Measurements from ENCODE around the gene DAP3.
A peak's percentile ranks its signal among the peaks of the same experiment; 100 is the strongest.
"Not testable (repeated sequence)": the region's sequence is repeated elsewhere in the genome, so short reads cannot be mapped to it uniquely, and the experiment has no call there.

Gene DAP3

GRCh38 chr1:155687705-155688323 lies 1.1 kb upstream of the DAP3 start:
- DNase-seq (ENCODE audit: low read depth), result not testable (repeated sequence)

- peak; percentile 86 for DNase-seq (ENCODE audit: low read depth)
These were observed 389 bp upstream of the DAP3 start, which contains the start of gene YY1AP1 for GRCh38 chr1:155688324-155689080. Gene YY1AP1, minus strand, starts transcription at chr1:155688774. Its CDS starts 8,338 bp downstream, at chr1:155680436.

- no peak for DNase-seq (ENCODE audit: low read depth)
These were observed 3.2 kb downstream of the DAP3 start for GRCh38 chr1:155691992-155692528.

- DNase-seq (ENCODE audit: low read depth), result no peak
These were observed 5.3 kb downstream of the DAP3 start for GRCh38 chr1:155694167-155694566.

- DNase-seq (ENCODE audit: low read depth), result no peak
These were observed 6.2 kb downstream of the DAP3 start for GRCh38 chr1:155695072-155695471.

GRCh38 chr1:155695608-155696007 lies 6.7 kb downstream of the DAP3 start:
- no peak for DNase-seq (ENCODE audit: low read depth)

- DNase-seq (ENCODE audit: low read depth), result no peak
These were observed 7.6 kb downstream of the DAP3 start for GRCh38 chr1:155696524-155696923.

- DNase-seq (ENCODE audit: low read depth), result no peak
These were observed 8.2 kb downstream of the DAP3 start for GRCh38 chr1:155697046-155697445.

- DNase-seq (ENCODE audit: low read depth), result not testable (repeated sequence)
These were observed 8.7 kb downstream of the DAP3 start for GRCh38 chr1:155697616-155698015.

- DNase-seq (ENCODE audit: low read depth), result no peak
These were observed 9.6 kb downstream of the DAP3 start for GRCh38 chr1:155698382-155699038.

GRCh38 chr1:155699062-155699461 lies 10.2 kb downstream of the DAP3 start:
- not testable (repeated sequence) for DNase-seq (ENCODE audit: low read depth)

GRCh38 chr1:155701675-155702074 lies 12.8 kb downstream of the DAP3 start:
- not testable (repeated sequence) for DNase-seq (ENCODE audit: low read depth)

GRCh38 chr1:155703216-155703615 lies 14.3 kb downstream of the DAP3 start:
- no peak for DNase-seq (ENCODE audit: low read depth)

GRCh38 chr1:155704414-155704813 lies 15.5 kb downstream of the DAP3 start:
- DNase-seq (ENCODE audit: low read depth), result not testable (repeated sequence)

GRCh38 chr1:155706139-155706538 lies 17.2 kb downstream of the DAP3 start:
- no peak for DNase-seq (ENCODE audit: low read depth)

GRCh38 chr1:155709391-155709790 lies 20.5 kb downstream of the DAP3 start:
- no peak for DNase-seq (ENCODE audit: low read depth)

GRCh38 chr1:155711457-155711856 lies 22.6 kb downstream of the DAP3 start:
- not testable (repeated sequence) for DNase-seq (ENCODE audit: low read depth)

- DNase-seq (ENCODE audit: low read depth), result not testable (repeated sequence)
These were observed 23.7 kb downstream of the DAP3 start for GRCh38 chr1:155712636-155713035.

GRCh38 chr1:155713075-155713474 lies 24.2 kb downstream of the DAP3 start:
- DNase-seq (ENCODE audit: low read depth), result no peak

GRCh38 chr1:155715056-155715455 lies 26.2 kb downstream of the DAP3 start:
- not testable (repeated sequence) for DNase-seq (ENCODE audit: low read depth)

GRCh38 chr1:155715777-155716176 lies 26.9 kb downstream of the DAP3 start:
- DNase-seq (ENCODE audit: low read depth), result no peak

- DNase-seq (ENCODE audit: low read depth), result no peak
These were observed 28.1 kb downstream of the DAP3 start for GRCh38 chr1:155717041-155717440.

Data from activated T-helper 1 cell treated with Interleukin-2 at 50 U/mL for 16 hours (primary cell).